GM10847 (cell line): ENCODE data around the gene GARNL3.

Experiments
- POLR2A ChIP-seq: IDR thresholded peaks from 2 replicates; pipeline ENCODE4 v1.6.1; 2011; ENCODE audit not compliant: insufficient read length; ENCODE audit errors: extremely low read depth

The GARNL3 gene

GRCh38 chr9:127313042-127313560 lies 48.5 kb downstream of the GARNL3 start:
- no peak for TF ChIP-seq POLR2A

- no peak for TF ChIP-seq POLR2A
Observed at GRCh38 chr9:127314911-127315310, 50.3 kb downstream of the GARNL3 start.

- no peak for TF ChIP-seq POLR2A
Observed at GRCh38 chr9:127316586-127317323, 52.2 kb downstream of the GARNL3 start.

GRCh38 chr9:127318651-127319167 lies 54.1 kb downstream of the GARNL3 start:
- no peak for TF ChIP-seq POLR2A

- TF ChIP-seq POLR2A: no peak
Observed at GRCh38 chr9:127319366-127320114, 55.0 kb downstream of the GARNL3 start.

- no peak for TF ChIP-seq POLR2A
Observed at GRCh38 chr9:127320115-127320378, 55.5 kb downstream of the GARNL3 start.

- TF ChIP-seq POLR2A: no peak
Observed at GRCh38 chr9:127323393-127323792, 58.8 kb downstream of the GARNL3 start.

- no peak for TF ChIP-seq POLR2A
Observed at GRCh38 chr9:127330501-127330900, 65.9 kb downstream of the GARNL3 start.

- TF ChIP-seq POLR2A: no peak
Observed at GRCh38 chr9:127333221-127334064, 68.9 kb downstream of the GARNL3 start.

GRCh38 chr9:127334725-127335124 lies 70.2 kb downstream of the GARNL3 start:
- TF ChIP-seq POLR2A: no peak

GRCh38 chr9:127336086-127336485 lies 71.5 kb downstream of the GARNL3 start:
- TF ChIP-seq POLR2A: no peak

- no peak for TF ChIP-seq POLR2A
Observed at GRCh38 chr9:127336506-127337352, 72.2 kb downstream of the GARNL3 start.

- TF ChIP-seq POLR2A: no peak
Observed at GRCh38 chr9:127340721-127341120, 76.1 kb downstream of the GARNL3 start.

GRCh38 chr9:127341152-127341551 lies 76.6 kb downstream of the GARNL3 start:
- TF ChIP-seq POLR2A: no peak
